GM12891 (cell line): ENCODE measurements around the gene FSCN2.

Experiments used
- PAX5 ChIP-seq: IDR thresholded peaks from 2 replicates; pipeline ENCODE4 v1.6.1; 2011; ENCODE audit warnings: low read length, moderate library complexity, mild to moderate bottlenecking; ENCODE audit not compliant: insufficient read depth, severe bottlenecking
- POLR2A ChIP-seq: IDR thresholded peaks from 2 replicates; pipeline ENCODE4 v1.6.1; 2011; ENCODE audit warnings: low read depth, low read length, control low read depth
- POLR2AphosphoS5 ChIP-seq: IDR thresholded peaks from 2 replicates; pipeline ENCODE4 v1.6.1; 2011; ENCODE audit warnings: low read depth, low read length, control low read depth
- TAF1 ChIP-seq: IDR thresholded peaks from 2 replicates; pipeline ENCODE4 v1.6.1; 2011; ENCODE audit warnings: low read depth, low read length, control low read depth

GRCh38 chr17:81532490-81533287 lies 4.5 kb downstream of the FSCN2 start:
- TF ChIP-seq TAF1 (no peak), POLR2A (no peak), POLR2AphosphoS5 (no peak), PAX5 (no peak)
